ENCODE data around the gene SLC25A41.
"Not testable (repeated sequence)": the region's sequence is repeated elsewhere in the genome, so short reads cannot be mapped to it uniquely, and the experiment has no call there.

The SLC25A41 gene

GRCh38 chr19:6406401-6406800 is 27.2 kb downstream of the SLC25A41 start:
- peak; percentile 23 to 56 for DNase-seq

- no peak for DNase-seq
Observed at GRCh38 chr19:6402837-6403608, 30.5 kb downstream of the SLC25A41 start.

- DNase-seq = no peak
Observed at GRCh38 chr19:6402058-6402457, 31.5 kb downstream of the SLC25A41 start.

- DNase-seq = not testable (repeated sequence)
Observed at GRCh38 chr19:6400062-6400944, 33.3 kb downstream of the SLC25A41 start.

- DNase-seq = no peak
Observed at GRCh38 chr19:6396305-6396704, 37.3 kb downstream of the SLC25A41 start.

- no peak for DNase-seq
Observed at GRCh38 chr19:6394831-6395230, 38.7 kb downstream of the SLC25A41 start.

GRCh38 chr19:6393983-6394412 is 39.6 kb downstream of the SLC25A41 start:
- no peak for DNase-seq

GRCh38 chr19:6393074-6393982 is 40.2 kb downstream of the SLC25A41 start, which contains the start of gene GTF2F1:
TSS of gene GTF2F1 (minus strand) at chr19:6393164. CDS start at chr19:6392995, 169 bp downstream.
- DNase-seq = peak; percentile 90 to 92

- no peak for DNase-seq
Observed at GRCh38 chr19:6392221-6393073, 41.1 kb downstream of the SLC25A41 start.

- DNase-seq = no peak
Observed at GRCh38 chr19:6387372-6387771, 46.2 kb downstream of the SLC25A41 start.

GRCh38 chr19:6384381-6384780 is 49.2 kb downstream of the SLC25A41 start:
- DNase-seq = no peak

- no peak for DNase-seq
Observed at GRCh38 chr19:6383188-6383587, 50.4 kb downstream of the SLC25A41 start.

GRCh38 chr19:6381030-6381750 is 52.4 kb downstream of the SLC25A41 start:
- DNase-seq = no peak

- DNase-seq = no peak
Observed at GRCh38 chr19:6379744-6380143, 53.8 kb downstream of the SLC25A41 start.

- DNase-seq = no peak
Observed at GRCh38 chr19:6378486-6378885, 55.1 kb downstream of the SLC25A41 start.

- DNase-seq = no peak
Observed at GRCh38 chr19:6378041-6378440, 55.5 kb downstream of the SLC25A41 start.

- DNase-seq = no peak
Observed at GRCh38 chr19:6376512-6377190, 56.9 kb downstream of the SLC25A41 start.
